SK-N-DZ (cell line): Measurements from ENCODE around the gene MAP2K7.

Experiments used
- DNase-seq: peaks from one replicate; pipeline ENCODE4 v3.0.0-alpha.2; 2015; ENCODE audit warnings: low spot score

MAP2K7 gene

DNA sequence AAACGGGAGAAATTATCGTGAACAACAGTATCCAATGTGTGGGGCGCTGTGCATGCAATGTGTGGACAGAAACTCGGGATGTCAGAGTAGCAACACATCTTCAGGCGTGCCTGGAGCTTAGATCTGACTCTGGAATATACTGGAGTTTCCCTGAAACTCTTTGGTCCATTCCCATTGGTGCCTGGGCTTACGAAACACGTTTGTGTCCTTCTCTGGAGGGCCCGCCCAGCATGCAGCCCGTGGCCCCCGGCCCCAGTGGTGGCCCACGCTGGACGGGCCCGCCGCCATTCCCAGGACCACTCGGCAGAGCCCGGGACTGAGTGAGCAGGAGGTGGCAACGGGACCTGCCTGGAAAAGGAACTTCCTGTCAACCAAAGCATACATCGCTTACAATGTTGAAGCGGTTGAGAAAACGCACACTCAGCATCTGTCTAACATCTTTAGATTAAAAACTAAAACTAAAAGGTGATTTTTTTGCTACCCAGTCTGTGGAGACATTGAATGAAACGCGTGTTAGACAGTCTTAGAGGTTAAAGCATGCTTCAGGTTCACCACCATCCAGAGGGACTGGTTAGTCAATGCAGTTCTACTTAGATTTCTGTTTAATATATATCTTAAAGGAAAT lies 59.1 kb downstream of the MAP2K7 start:
- DNase-seq, result no peak

DNA sequence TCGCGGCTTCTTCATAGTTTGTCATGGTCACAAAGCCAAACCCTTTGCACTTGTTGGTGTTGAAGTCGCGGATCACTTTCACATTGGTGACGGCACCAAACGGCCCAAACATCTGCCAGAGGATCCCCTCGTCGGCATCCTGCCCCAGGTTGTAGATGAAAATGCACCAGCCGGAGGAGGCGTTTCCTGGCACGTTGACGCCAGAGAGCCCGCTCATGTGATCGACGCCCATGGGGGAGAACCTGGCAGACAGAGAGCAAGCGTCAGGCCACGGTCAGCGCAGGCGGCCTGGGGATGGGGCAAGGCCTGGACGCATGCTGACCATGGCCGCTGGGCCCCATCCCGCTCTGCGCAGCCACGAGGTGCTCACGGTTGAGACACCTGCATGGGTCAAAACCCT lies 59.9 kb downstream of the MAP2K7 start:
- no peak for DNase-seq
